HEK293 (cell line): Measurements from ENCODE around the gene TLCD3B.

ENCODE experiments used
- BCL11B ChIP-seq: fragments of 450-650 bp; formaldehyde crosslinking; IDR thresholded peaks from 2 replicates; pipeline ENCODE4 v1.5.1; 2016; ENCODE audit warnings: low read depth, missing biosample characterization, missing genetic modification characterization
- GLI2 ChIP-seq: fragments of 450-650 bp; formaldehyde crosslinking; IDR thresholded peaks from 2 replicates; pipeline ENCODE4; 2017; ENCODE audit warnings: missing biosample characterization, missing genetic modification characterization, low read depth, borderline replicate concordance
- HOXC10 ChIP-seq: sonication (generic); formaldehyde crosslinking; IDR thresholded peaks from 2 replicates; pipeline ENCODE4 v1.8.1; 2023; ENCODE audit warnings: mild to moderate bottlenecking, missing genetic modification reagents
- KLF10 ChIP-seq: fragments of 450-650 bp; IDR thresholded peaks from 2 replicates; pipeline ENCODE4 v1.5.1; 2018; ENCODE audit warnings: missing biosample characterization, mild to moderate bottlenecking, missing genetic modification characterization
- KLF9 ChIP-seq: fragments of 450-650 bp; formaldehyde crosslinking; IDR thresholded peaks from 2 replicates; pipeline ENCODE4 v1.5.1; 2016; ENCODE audit warnings: missing biosample characterization, missing genetic modification characterization, low read depth
- MZF1 ChIP-seq: fragments of 450-650 bp; formaldehyde crosslinking; IDR thresholded peaks from 2 replicates; pipeline ENCODE4 v1.5.1; 2017; ENCODE audit warnings: missing biosample characterization, missing genetic modification characterization, borderline replicate concordance
- OSR2 ChIP-seq: fragments of 450-650 bp; formaldehyde crosslinking; IDR thresholded peaks from 2 replicates; pipeline ENCODE4 v1.5.1; 2016; ENCODE audit warnings: missing biosample characterization, missing genetic modification characterization
- PATZ1 ChIP-seq: fragments of 450-650 bp; formaldehyde crosslinking; IDR thresholded peaks from 2 replicates; pipeline ENCODE4 v1.5.1; 2016; ENCODE audit warnings: missing biosample characterization, missing genetic modification characterization
- SP3 ChIP-seq: fragments of 450-650 bp; formaldehyde crosslinking; IDR thresholded peaks from 2 replicates; pipeline ENCODE4 v1.5.1; 2016; ENCODE audit warnings: missing biosample characterization, missing genetic modification characterization
- TCF7L2 ChIP-seq: IDR thresholded peaks from 2 replicates; pipeline ENCODE4 v1.6.1; 2011; ENCODE audit warnings: low read depth, mild to moderate bottlenecking, inconsistent platforms, low read length, moderate library complexity, borderline replicate concordance
- ZBTB48 ChIP-seq: fragments of 450-650 bp; formaldehyde crosslinking; IDR thresholded peaks from 2 replicates; pipeline ENCODE4 v1.5.1; 2016; ENCODE audit warnings: missing biosample characterization, missing genetic modification characterization
- ZNF133 ChIP-seq: fragments of 450-650 bp; formaldehyde crosslinking; IDR thresholded peaks from 2 replicates; pipeline ENCODE4 v1.5.1; 2016; ENCODE audit warnings: missing biosample characterization, missing genetic modification characterization
- ZNF214 ChIP-seq: fragments of 450-650 bp; formaldehyde crosslinking; IDR thresholded peaks from 2 replicates; pipeline ENCODE4 v1.5.1; 2017; ENCODE audit warnings: missing biosample characterization, mild to moderate bottlenecking, missing genetic modification characterization, borderline replicate concordance
- ZNF239 ChIP-seq: fragments of 450-650 bp; formaldehyde crosslinking; IDR thresholded peaks from 2 replicates; pipeline ENCODE4 v1.5.1; 2016; ENCODE audit warnings: missing biosample characterization, missing genetic modification characterization
- ZNF266 ChIP-seq: fragments of 450-650 bp; formaldehyde crosslinking; IDR thresholded peaks from 2 replicates; pipeline ENCODE4 v1.5.1; 2016; ENCODE audit warnings: missing biosample characterization, missing genetic modification characterization, low read depth
- ZNF362 ChIP-seq: fragments of 450-650 bp; formaldehyde crosslinking; IDR thresholded peaks from 2 replicates; pipeline ENCODE4 v1.5.1; 2016; ENCODE audit warnings: missing biosample characterization, missing genetic modification characterization
- ZNF37A ChIP-seq: fragments of 450-650 bp; IDR thresholded peaks from 2 replicates; pipeline ENCODE4 v1.5.1; 2018; ENCODE audit warnings: missing biosample characterization, missing genetic modification characterization
- ZNF394 ChIP-seq: fragments of 450-650 bp; formaldehyde crosslinking; IDR thresholded peaks from 2 replicates; pipeline ENCODE4 v1.5.1; 2016; ENCODE audit warnings: missing biosample characterization, missing genetic modification characterization, mild to moderate bottlenecking, moderate library complexity, borderline replicate concordance
- ZNF416 ChIP-seq: fragments of 450-650 bp; formaldehyde crosslinking; IDR thresholded peaks from 2 replicates; pipeline ENCODE4 v1.5.1; 2016; ENCODE audit warnings: missing biosample characterization, missing genetic modification characterization
- ZNF510 ChIP-seq: fragments of 450-650 bp; formaldehyde crosslinking; IDR thresholded peaks from 2 replicates; pipeline ENCODE4 v1.5.1; 2018; ENCODE audit warnings: mild to moderate bottlenecking, missing genetic modification characterization, missing biosample characterization; ENCODE audit not compliant: insufficient replicate concordance
- ZNF596 ChIP-seq: fragments of 450-650 bp; IDR thresholded peaks from 2 replicates; pipeline ENCODE4 v1.5.0; 2018; ENCODE audit warnings: missing biosample characterization, mild to moderate bottlenecking, missing genetic modification characterization, moderate library complexity
- ZNF664 ChIP-seq: fragments of 450-650 bp; formaldehyde crosslinking; IDR thresholded peaks from 2 replicates; pipeline ENCODE4 v1.5.1; 2016; ENCODE audit warnings: missing biosample characterization, missing genetic modification characterization
- ZNF670 ChIP-seq: fragments of 450-650 bp; formaldehyde crosslinking; IDR thresholded peaks from 2 replicates; pipeline ENCODE4 v1.5.1; 2016; ENCODE audit warnings: missing biosample characterization, missing genetic modification characterization, low read depth
- ZNF677 ChIP-seq: fragments of 450-650 bp; IDR thresholded peaks from 2 replicates; pipeline ENCODE4 v1.5.0; 2018; ENCODE audit warnings: missing biosample characterization, mild to moderate bottlenecking, missing genetic modification characterization, moderate library complexity
- ZNF777 ChIP-seq: fragments of 450-650 bp; formaldehyde crosslinking; IDR thresholded peaks from 2 replicates; pipeline ENCODE4 v1.5.1; 2017; ENCODE audit warnings: missing biosample characterization, missing genetic modification characterization, borderline replicate concordance
- ZNF785 ChIP-seq: fragments of 450-650 bp; formaldehyde crosslinking; IDR thresholded peaks from 2 replicates; pipeline ENCODE4 v1.5.1; 2016; ENCODE audit warnings: missing biosample characterization, missing genetic modification characterization
- ZNF791 ChIP-seq: fragments of 450-650 bp; formaldehyde crosslinking; IDR thresholded peaks from 2 replicates; pipeline ENCODE4 v1.5.1; 2016; ENCODE audit warnings: missing biosample characterization, missing genetic modification characterization
- ZSCAN16 ChIP-seq: fragments of 450-650 bp; formaldehyde crosslinking; IDR thresholded peaks from 2 replicates; pipeline ENCODE4 v1.5.1; 2016; ENCODE audit warnings: missing biosample characterization, missing genetic modification characterization
- ZSCAN23 ChIP-seq: fragments of 450-650 bp; formaldehyde crosslinking; IDR thresholded peaks from 2 replicates; pipeline ENCODE4 v1.5.1; 2016; ENCODE audit warnings: missing biosample characterization, missing genetic modification characterization
- ZSCAN30 ChIP-seq: fragments of 450-650 bp; IDR thresholded peaks from 2 replicates; pipeline ENCODE4 v1.5.1; 2018; ENCODE audit warnings: missing biosample characterization, mild to moderate bottlenecking, missing genetic modification characterization, moderate library complexity
- TF ChIP-seq, protein P1 (sequence below): fragments of 450-650 bp; formaldehyde crosslinking; IDR thresholded peaks from 2 replicates; pipeline ENCODE4 v1.5.1; 2016; ENCODE audit warnings: missing biosample characterization, missing genetic modification characterization
- TF ChIP-seq, protein P2 (sequence below): fragments of 450-650 bp; formaldehyde crosslinking; IDR thresholded peaks from 2 replicates; pipeline ENCODE4 v1.5.1; 2017; ENCODE audit warnings: missing biosample characterization, missing genetic modification characterization
- TF ChIP-seq, protein P3 (sequence below): fragments of 450-650 bp; formaldehyde crosslinking; IDR thresholded peaks from 2 replicates; pipeline ENCODE4 v1.5.1; 2016; ENCODE audit warnings: missing biosample characterization, missing genetic modification characterization

TLCD3B gene

GRCh38 chr16:30065943-30066760 lies 35.1 kb upstream of the TLCD3B start (continued):
- TF ChIP-seq, protein P1, sequence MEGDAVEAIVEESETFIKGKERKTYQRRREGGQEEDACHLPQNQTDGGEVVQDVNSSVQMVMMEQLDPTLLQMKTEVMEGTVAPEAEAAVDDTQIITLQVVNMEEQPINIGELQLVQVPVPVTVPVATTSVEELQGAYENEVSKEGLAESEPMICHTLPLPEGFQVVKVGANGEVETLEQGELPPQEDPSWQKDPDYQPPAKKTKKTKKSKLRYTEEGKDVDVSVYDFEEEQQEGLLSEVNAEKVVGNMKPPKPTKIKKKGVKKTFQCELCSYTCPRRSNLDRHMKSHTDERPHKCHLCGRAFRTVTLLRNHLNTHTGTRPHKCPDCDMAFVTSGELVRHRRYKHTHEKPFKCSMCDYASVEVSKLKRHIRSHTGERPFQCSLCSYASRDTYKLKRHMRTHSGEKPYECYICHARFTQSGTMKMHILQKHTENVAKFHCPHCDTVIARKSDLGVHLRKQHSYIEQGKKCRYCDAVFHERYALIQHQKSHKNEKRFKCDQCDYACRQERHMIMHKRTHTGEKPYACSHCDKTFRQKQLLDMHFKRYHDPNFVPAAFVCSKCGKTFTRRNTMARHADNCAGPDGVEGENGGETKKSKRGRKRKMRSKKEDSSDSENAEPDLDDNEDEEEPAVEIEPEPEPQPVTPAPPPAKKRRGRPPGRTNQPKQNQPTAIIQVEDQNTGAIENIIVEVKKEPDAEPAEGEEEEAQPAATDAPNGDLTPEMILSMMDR (tag by site-specific recombination): peak; percentile 42; the same call in 1 of the 2 replicates
- TF ChIP-seq ZNF785 (tag by site-specific recombination) (0 out of 2 replicates have a peak, but pooled peaks have one; percentile 76), ZNF510 (tag by site-specific recombination) (no peak), KLF10 (tag by site-specific recombination) (no peak), ZNF677 (tag by site-specific recombination) (no peak), PATZ1 (tag by site-specific recombination) (no peak), ZNF214 (tag by site-specific recombination) (no peak), ZNF670 (tag by site-specific recombination) (no peak), ZNF664 (tag by site-specific recombination) (no peak), ZBTB48 (peak; percentile 88), ZNF362 (tag by site-specific recombination) (no peak), GLI2 (tag by site-specific recombination) (no peak), ZNF791 (tag by site-specific recombination) (no peak), OSR2 (tag by site-specific recombination) (no peak), ZNF37A (tag by site-specific recombination) (no peak), KLF9 (no peak), ZSCAN23 (tag by site-specific recombination) (peak; percentile 39; the same call in 1 of the 2 replicates), MZF1 (tag by site-specific recombination) (no peak), ZNF266 (tag by site-specific recombination) (no peak), TCF7L2 (no peak), ZNF777 (tag by site-specific recombination) (no peak), ZNF239 (no peak), HOXC10 (CRISPR knock-in tag) (no peak), ZSCAN16 (tag by site-specific recombination) (no peak), ZNF416 (tag by site-specific recombination) (no peak), ZNF394 (tag by site-specific recombination) (no peak; the same call in none of the 2 replicates), ZSCAN30 (tag by site-specific recombination) (no peak), ZNF596 (no peak), ZNF133 (tag by site-specific recombination) (no peak), BCL11B (no peak), SP3 (tag by site-specific recombination) (no peak)
- TF ChIP-seq, protein P2, sequence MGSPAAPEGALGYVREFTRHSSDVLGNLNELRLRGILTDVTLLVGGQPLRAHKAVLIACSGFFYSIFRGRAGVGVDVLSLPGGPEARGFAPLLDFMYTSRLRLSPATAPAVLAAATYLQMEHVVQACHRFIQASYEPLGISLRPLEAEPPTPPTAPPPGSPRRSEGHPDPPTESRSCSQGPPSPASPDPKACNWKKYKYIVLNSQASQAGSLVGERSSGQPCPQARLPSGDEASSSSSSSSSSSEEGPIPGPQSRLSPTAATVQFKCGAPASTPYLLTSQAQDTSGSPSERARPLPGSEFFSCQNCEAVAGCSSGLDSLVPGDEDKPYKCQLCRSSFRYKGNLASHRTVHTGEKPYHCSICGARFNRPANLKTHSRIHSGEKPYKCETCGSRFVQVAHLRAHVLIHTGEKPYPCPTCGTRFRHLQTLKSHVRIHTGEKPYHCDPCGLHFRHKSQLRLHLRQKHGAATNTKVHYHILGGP (tag by site-specific recombination): no peak
- TF ChIP-seq, protein P3, sequence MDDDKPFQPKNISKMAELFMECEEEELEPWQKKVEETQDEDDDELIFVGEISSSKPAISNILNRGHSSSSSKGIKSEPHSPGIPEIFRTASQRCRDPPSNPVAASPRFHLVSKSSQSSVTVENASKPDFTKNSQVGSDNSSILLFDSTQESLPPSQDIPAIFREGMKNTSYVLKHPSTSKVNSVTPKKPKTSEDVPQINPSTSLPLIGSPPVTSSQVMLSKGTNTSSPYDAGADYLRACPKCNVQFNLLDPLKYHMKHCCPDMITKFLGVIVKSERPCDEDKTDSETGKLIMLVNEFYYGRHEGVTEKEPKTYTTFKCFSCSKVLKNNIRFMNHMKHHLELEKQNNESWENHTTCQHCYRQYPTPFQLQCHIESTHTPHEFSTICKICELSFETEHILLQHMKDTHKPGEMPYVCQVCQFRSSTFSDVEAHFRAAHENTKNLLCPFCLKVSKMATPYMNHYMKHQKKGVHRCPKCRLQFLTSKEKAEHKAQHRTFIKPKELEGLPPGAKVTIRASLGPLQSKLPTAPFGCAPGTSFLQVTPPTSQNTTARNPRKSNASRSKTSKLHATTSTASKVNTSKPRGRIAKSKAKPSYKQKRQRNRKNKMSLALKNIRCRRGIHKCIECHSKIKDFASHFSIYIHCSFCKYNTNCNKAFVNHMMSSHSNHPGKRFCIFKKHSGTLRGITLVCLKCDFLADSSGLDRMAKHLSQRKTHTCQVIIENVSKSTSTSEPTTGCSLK (tag by site-specific recombination): no peak
